GM19099 (cell line): ENCODE results near the gene NTNG1.

ENCODE experiments used
- POLR2A ChIP-seq: IDR thresholded peaks from 3 replicates; pipeline ENCODE4 v1.6.1; 2011; ENCODE audit warnings: low read depth; ENCODE audit not compliant: insufficient read length; ENCODE audit errors: extremely low read depth

Gene NTNG1

GRCh38 chr1:107140703-107141490 is at the start of gene NTNG1:
NTNG1 (plus strand) TSS chr1:107141039.
- no peak for TF ChIP-seq POLR2A

GRCh38 chr1:107091418-107091817 is 49.4 kb upstream of the NTNG1 start:
- no peak for TF ChIP-seq POLR2A

- TF ChIP-seq POLR2A = no peak
Measured at GRCh38 chr1:107095647-107096046, 45.2 kb upstream of the NTNG1 start.

- no peak for TF ChIP-seq POLR2A
Measured at GRCh38 chr1:107096690-107097089, 44.1 kb upstream of the NTNG1 start.

GRCh38 chr1:107098961-107099360 is 41.9 kb upstream of the NTNG1 start:
- TF ChIP-seq POLR2A = no peak

- no peak for TF ChIP-seq POLR2A
Measured at GRCh38 chr1:107100331-107100984, 40.4 kb upstream of the NTNG1 start.

GRCh38 chr1:107105914-107106313 is 34.9 kb upstream of the NTNG1 start:
- TF ChIP-seq POLR2A = no peak

GRCh38 chr1:107110326-107110725 is 30.5 kb upstream of the NTNG1 start:
- TF ChIP-seq POLR2A = no peak

GRCh38 chr1:107116306-107116790 is 24.5 kb upstream of the NTNG1 start:
- TF ChIP-seq POLR2A = no peak

- no peak for TF ChIP-seq POLR2A
Measured at GRCh38 chr1:107122225-107122624, 18.6 kb upstream of the NTNG1 start.

GRCh38 chr1:107123741-107124140 is 17.1 kb upstream of the NTNG1 start:
- no peak for TF ChIP-seq POLR2A

- TF ChIP-seq POLR2A = no peak
Measured at GRCh38 chr1:107124694-107125093, 16.1 kb upstream of the NTNG1 start.

GRCh38 chr1:107132195-107132594 is 8.6 kb upstream of the NTNG1 start:
- no peak for TF ChIP-seq POLR2A

GRCh38 chr1:107132780-107133179 is 8.1 kb upstream of the NTNG1 start:
- TF ChIP-seq POLR2A = no peak

GRCh38 chr1:107135463-107135862 is 5.4 kb upstream of the NTNG1 start:
- TF ChIP-seq POLR2A = no peak

GRCh38 chr1:107138166-107138565 is 2.7 kb upstream of the NTNG1 start:
- no peak for TF ChIP-seq POLR2A
